ENCODE data around the gene SLC17A9.

- TF ChIP-seq NKRF (conservative IDR thresholded peaks at IDR 0.05) (no peak), CTCF (IDR thresholded peaks at IDR 0.05 in 2 of 3, conservative IDR thresholded peaks at IDR 0.05 in 1 of 3; ENCODE audit: control insufficient read depth in 2 of 3, extremely low read depth in 1 of 3, insufficient read depth in 1 of 3, low read depth in 3 of 3, low read length in 3 of 3) (no peak), ZNF274 (IDR thresholded peaks at IDR 0.05; ENCODE audit: insufficient read depth, insufficient read length) (no peak), POLR2A (IDR thresholded peaks at IDR 0.05; ENCODE audit: low read depth, low read length) (no peak), MEF2A (IDR thresholded peaks at IDR 0.05; ENCODE audit: insufficient read depth, low read depth, low read length) (no peak), SMAD1 (IDR thresholded peaks at IDR 0.05; ENCODE audit: low read depth, partially characterized antibody) (no peak), NFYB (IDR thresholded peaks at IDR 0.05; ENCODE audit: insufficient read depth, low read depth, low read length) (no peak), ZSCAN29 (IDR thresholded peaks at IDR 0.05) (no peak), USF1 (IDR thresholded peaks at IDR 0.05; ENCODE audit: borderline replicate concordance, extremely low read length, insufficient read depth, low read depth, low read length) (no peak), SREBF2 (IDR thresholded peaks at IDR 0.05; ENCODE audit: low read length) (no peak), TAF1 (IDR thresholded peaks at IDR 0.05; ENCODE audit: borderline replicate concordance, low read depth, low read length) (no peak), MXI1 (IDR thresholded peaks at IDR 0.05; ENCODE audit: low read depth, low read length) (no peak)
These were observed 65.4 kb downstream of the SLC17A9 start for GRCh38 chr20:63017826-63018411.
